Measurements from ENCODE around the gene MREG.
A peak's percentile ranks its signal among the peaks of the same experiment; 100 is the strongest.
"Not testable (repeated sequence)": the region's sequence is repeated elsewhere in the genome, so short reads cannot be mapped to it uniquely, and the experiment has no call there.

The MREG gene

DNA sequence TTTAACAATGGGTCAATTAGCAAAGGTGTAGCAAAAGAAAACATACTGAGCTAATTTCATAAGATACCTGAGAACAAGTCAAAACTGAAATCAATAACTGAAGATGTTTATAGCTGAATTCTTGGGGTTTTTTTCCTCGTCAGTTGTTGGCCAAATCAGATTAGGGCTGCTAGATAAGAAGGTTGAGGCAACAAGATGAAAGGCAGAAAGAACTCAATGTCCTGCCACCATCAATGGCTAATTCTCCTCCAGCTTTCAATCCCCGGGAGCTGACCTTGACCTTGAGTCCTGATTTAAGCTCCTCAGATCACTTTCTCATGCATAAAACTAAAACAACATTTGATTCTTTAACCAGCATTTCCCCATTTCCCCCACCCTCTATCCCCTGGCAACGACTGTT, 61.8 kb downstream of the MREG start:
- DNase-seq, result no peak

DNA sequence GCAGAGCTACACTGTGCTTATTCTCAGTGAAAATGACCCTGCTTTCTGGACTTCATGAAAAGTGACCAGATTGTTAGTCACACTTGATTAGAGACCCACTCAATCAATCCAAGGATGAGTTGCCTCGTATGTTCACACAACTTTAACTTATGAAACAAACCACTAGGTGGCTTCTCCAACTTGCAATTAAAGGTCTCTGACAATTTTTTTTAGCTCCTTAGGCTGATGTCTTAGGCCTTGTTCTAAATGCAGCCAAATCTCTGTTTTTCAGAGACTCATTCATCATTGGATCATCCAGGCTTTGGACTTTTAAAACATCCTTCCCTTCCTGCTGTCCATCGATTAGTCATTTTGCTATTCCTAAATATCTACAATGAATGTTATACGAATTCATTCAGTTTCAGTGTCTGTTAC, 63.4 kb downstream of the MREG start:
- DNase-seq, result no peak

DNA sequence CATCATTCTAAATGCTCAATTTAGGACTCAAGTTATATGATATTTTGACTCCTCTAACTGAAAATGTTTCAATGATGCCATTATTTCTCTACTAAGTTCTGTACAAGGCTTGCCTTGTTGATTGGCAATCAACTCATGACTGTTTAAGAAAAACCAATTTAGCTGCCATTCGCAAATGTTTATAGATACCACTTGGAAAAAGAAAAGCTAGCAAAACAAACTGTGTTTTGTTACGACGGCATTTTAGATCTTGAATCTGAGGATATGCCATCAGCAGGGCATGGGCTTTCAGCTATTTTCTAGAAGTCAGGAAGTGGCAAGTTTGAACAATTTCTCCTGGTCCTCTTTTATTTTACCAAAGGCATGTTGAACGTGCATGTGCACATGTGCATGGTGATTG, 65.3 kb downstream of the MREG start:
- DNase-seq, result no peak

DNA sequence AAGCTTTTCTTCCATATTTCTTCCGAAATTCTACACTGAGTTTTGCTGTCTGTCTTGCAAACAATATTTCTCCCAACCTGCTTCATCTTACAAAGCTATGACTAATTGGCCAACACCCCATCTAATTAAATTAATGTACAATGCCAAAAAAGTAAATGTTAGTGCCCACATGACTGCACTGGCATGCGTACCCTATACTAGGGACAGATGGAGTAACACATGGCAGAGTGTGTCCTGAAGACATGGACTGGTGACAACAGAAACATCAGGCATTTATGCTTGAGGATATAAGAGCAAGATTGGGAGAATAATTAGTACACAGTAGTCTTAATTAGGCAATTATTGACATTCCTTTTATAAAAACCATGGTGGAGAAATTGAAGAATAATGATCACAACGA, 66.8 kb downstream of the MREG start:
- no peak for DNase-seq

DNA sequence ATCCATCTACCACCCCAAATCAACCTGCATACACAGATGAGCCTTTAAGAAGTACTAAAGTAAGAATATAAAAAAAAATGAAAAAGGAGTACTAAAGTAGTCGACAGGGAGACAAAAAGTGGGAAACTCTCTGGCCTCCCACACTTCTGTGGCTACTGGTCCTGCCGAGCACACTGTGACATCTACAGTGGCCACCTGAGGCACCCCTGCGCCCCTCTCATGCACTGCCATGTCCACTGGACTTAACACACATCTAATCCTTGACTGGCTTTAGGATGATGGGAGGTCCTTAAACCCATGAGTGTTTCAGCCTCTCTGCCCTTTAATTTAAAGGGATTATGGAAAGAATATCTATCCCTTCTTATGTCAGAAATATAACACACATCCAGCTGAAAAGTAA, 71.2 kb downstream of the MREG start:
- DNase-seq, result no peak

DNA sequence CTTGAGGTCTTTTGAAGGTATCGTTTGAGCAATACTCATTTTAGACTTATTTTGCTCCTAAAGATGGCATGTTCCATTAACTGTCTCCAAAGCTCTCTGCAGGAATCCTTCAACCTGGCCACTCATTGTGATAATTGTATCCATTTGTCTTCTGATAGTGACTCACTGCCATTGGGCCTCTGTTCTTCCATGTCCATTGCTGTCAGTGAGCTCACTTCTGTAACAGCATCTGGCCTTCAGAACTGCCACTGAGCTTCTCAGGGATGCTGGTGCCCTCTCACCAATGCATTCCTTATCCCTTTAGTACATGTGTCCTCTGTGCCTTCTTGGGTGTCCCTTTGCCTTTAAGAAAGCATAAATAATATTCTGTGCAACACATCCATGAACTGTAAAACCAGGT, 71.6 kb downstream of the MREG start:
- no peak for DNase-seq

DNA sequence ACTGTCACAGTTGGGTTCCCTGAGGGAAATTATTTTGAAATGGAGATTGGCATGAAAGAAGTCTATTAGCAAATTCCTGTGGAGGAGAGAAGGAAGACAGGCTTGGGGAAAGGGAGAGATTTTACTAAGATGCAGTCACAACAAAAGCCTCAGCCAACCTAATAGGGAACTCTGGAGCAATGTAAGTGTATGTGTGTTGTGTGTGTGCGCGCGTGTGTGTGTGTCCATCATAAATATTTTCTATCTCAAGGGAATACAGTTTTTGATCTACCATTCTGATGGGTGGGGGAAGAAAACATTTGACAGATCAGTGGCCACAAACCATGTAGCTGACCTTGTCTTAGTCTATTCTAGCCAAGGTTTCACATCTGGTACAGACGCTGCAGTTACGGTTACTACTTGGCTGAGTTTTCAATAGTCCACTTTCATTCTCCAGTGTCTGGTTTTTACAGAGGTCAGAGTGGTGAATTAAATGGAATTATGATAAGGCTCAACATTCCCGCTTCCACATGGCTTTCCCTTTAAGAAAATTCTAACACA, 72.6 kb downstream of the MREG start:
- DNase-seq, result no peak

DNA sequence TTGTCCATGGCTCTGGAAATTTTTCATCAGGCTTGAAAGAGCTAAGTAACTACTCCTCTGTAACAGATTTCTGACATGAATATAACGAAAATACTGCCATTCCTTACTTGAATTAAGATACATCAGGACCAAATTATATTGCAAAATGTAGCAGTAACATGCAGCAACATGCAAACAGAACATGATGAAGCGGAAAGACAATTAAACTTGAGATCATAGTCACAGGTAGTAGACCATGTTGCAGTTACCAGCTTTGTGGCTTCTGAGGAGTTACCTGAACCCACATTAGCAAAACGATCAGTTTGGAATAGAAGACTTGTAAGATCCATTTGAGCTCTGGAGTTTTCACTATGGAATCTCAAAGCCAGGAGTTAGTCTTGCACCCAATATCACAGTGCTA, 76.2 kb downstream of the MREG start:
- DNase-seq, result no peak

DNA sequence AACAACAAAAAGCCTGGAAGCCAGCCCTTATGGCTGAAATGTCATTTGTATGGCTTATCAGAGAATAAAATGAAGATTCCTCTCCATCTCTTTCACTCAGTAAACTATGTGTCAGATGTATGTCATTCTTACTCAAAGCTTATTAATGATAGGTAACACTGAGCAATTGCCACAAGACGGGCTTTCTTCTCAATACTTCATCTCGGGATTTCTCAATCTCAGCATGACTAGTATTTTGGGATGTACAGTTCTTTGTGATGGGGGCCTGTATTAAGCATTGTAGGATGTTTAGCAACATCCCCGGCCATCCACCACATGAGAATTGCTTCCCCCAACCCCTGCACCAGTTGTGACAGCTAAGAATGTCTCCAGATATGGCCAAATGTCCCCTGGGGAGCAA, 80.2 kb downstream of the MREG start:
- no peak for DNase-seq

DNA sequence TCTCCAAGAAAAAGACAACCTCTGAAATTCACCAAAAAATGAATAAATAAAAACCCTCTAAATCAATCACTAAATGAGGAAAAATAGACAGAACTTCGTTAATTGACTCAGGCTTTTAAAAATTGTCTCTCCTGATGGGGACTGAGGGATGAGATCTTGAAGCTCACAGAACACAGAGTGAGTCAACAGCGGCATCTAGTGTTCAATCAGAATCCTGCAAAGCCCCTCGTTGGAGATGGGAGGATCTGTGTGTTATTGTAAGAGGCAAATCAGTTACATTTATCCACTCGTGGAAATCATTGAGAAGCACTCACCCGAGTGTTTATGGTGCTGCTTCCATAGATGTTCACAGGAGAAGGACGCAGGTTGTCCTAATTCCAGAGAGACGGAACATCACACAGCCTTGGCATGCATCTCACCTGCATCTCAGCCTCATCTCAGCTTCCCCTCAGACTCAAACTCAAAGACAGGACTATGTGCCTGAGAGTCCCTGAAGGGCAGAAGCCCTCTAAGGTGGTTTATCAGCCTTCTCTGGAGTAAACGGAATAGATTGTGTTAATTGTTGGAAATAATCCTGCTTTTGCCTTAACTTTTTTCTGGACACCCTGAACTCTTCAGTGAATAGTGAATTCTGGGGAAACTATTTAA, 82.0 kb downstream of the MREG start:
- DNase-seq, result peak; percentile 55

DNA sequence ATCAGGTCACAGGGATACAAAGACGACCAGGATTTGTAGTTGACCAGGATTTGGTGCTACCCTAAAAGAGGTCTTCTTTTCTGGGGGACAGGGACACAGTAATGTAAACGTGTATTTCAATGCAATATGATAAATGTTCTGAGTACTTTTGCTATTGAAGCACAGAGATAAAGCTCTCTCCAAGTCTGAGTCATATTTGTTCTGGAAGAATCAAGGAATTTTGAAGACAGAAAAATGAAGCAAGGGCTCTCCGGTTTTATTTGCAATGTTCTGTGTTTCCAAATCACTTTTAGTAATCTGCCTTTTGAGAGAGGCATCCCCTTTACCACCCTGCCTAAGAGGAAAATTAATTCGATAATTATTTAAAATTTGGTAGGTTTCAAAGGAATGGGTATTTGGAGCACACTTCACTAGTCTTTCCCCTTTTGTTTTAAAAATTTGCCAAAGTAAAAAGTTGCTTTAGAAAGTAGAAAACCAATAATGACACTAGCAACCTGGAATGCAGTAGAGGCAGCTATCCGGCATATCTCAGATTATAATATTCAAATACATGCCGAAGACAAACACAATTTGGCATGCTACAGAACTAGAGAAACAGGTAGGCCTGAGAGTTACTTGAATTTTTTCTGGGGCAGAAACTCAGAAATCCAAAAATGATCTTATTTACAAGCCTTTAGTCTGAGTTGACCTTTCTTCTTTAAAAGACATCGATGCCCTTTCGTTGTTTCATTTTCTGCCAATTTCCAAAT, 82.7 kb downstream of the MREG start:
- no peak for DNase-seq

DNA sequence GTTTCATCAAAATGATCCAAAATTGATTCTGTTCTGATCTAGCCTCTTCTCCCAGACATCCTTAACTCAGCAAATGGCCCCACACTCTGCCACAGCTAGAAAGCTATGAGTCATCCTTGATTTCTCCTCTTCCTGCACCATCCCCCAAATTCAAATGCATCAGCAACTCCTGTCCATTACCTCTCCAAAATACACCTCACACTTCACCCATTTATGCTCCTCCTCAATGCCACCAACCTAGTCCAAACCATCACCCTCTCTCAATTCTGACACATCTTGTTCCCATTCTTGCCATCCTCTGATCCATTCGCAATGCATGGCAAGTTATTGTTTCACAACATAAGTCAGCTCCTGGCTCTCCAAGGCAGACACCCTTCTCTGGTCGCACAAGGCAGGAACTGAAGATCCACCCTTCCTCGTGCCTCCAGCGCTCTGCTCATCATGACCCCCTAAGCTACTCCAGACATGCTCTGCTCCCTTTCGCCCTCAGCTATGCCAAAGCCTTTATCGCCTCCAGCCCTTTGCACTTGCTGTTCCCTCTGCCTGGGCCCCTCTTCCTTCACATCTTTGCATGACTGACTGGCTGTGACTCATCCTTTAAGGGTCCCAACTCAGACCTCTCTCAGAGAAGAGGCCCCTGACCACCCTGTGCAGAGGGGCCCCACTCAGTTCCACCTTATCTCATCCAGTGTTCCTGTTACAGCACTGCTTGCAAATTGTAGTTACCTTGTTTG, 83.6 kb downstream of the MREG start:
- DNase-seq, result no peak

DNA sequence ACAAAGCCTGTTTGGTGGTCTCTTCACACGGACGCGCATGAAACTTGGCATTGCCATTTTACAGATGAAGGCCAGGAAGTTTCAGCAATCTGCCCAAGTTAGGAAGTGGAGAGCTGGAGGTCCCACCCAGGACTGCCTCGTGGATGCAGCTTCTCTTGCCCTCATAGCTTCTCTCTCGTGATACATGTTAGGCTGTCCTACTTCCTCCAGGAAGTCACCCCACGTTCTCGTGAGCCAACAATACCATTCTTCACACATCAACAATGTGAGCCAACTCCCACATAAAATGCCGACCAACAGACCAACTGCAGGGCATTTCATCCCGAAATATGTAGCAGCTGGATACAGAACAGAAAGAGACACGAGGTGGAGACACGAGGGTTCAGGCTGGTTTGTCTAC, 85.3 kb downstream of the MREG start:
- DNase-seq, result no peak

DNA sequence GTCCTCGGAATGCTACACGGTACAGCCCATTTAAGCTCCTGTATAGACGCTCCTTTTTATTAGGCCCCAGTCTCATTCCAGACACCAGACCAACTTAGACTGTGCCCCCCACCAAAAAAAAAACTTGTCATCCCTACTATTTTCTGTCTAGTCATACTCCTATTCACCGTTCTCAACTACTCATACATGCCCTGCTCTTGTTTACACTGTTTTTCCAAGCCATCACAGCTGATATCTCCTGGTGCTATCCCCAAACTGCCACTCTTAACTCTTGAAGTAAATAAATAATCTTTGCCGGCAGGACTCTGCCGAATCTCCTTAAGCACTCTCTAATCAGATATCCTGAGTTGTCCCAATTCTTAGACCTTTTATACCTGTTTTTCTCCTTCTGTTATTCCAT, 86.4 kb downstream of the MREG start:
- DNase-seq, result not testable (repeated sequence)

DNA sequence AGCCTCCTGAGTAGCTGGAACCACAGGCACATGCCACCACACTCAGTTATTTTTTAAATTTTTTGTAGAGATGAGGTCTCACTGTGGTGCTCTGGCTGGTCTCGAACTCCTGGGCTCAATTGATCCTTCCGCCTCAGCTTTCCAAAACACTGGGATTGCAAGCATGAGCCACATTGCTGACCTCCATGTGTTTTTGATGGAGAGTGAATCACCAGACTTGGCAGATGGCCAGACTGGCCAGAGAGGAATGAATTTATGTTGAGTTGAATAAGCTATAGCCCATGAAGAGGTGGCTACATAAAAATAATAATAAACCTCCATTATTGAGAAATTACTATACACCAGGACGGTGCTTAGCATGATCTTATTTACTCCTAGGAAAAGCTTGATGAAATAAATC, 91.5 kb downstream of the MREG start:
- no peak for DNase-seq

DNA sequence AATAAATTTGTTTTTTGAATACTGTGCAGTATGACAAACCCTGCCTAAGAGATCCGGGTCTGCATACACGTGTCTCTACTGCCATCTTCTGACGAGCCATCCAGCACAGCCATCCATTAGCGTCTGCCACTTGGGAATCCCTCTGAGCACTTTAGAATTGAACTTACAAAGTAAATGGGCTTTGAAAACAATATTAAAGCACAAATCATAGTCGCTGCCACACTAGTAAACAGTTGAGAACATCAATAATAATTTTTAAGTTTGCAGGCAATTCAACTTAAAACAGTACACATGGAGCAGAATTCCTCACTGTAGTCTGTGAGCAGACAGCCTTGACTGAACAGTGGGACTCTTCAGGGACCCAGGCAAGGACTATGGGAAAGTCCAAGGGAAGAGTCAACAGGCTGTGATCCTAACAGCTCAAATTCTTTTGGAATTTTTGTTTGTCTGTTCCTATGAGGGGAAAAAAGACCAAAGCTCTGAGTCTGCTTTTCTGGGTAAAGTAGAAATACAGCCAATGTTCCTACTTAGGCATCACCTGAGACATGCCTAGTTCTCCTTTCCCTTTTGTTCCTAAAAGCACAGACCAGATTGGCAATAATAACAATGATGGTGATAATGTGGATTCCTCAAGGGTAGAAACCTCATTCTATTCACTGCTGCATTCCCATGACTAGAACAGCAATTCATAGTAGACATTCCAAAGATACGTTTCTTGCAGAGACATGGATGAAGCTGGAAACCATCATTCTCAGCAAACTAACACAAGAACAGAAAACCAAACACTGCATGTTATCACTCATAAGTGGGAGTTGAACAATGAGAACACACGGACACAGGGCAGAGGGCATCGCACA, 92.9 kb downstream of the MREG start:
- DNase-seq, result peak; percentile 57

DNA sequence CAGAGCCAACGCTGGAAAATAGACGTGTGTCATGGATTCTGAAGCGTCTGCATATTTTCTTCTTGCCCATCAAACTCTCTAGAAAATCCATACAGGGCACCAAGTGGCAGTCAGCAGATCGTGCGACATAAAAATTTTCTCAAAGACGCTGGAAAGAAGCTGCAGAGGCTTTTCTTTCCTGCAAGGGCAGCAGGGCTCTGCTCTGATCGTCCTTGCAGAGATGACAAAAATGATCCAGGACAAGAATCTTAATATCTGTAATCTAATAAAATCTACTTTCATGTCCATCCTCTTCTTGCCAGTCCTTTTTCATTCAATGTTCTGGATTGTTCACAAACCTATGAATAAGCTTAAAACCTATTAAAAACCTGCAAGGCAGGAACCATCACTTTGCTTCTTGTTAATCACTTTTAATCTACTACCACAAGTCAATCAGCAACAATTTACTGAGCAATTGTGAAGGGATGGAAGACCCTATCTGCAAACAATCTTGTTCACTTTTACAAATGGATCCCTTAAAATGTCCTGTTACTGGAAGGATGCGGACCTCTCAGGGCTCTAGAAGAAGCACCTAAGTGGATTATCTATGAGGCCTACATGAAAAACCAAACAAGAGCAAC, 93.6 kb downstream of the MREG start:
- DNase-seq, result no peak

DNA sequence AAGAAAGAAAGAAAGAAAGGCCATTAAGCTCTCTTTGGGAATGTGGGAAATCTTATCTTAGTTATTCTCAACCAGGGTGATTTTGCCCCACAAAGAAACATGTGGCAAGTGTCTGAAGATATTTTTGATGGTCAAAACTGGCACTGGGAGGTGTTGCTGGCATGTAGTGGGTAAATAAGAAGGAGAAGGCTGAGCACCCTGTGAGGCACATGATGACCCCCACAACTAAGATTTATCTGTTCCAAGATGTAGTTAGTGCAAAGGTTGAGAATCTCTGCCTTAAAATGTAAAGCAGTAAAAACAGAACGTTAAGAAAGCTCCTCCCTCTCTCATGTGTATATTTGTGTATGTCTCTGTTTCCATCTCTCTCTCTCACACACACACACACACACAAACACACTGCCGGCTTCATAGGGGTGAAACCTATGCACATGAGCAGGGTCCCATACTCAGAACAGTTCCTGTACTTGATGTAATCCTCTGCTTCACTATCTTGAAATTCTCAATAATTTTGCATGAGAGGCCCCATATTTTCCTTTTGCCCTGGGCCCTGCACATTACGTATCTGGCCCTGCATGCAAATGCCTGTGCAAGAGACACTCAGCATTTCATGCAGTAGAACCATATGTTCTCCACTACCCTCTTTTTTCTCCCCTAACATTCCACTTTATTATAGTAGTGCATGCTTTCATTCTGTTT, 94.3 kb downstream of the MREG start:
- DNase-seq, result no peak

DNA sequence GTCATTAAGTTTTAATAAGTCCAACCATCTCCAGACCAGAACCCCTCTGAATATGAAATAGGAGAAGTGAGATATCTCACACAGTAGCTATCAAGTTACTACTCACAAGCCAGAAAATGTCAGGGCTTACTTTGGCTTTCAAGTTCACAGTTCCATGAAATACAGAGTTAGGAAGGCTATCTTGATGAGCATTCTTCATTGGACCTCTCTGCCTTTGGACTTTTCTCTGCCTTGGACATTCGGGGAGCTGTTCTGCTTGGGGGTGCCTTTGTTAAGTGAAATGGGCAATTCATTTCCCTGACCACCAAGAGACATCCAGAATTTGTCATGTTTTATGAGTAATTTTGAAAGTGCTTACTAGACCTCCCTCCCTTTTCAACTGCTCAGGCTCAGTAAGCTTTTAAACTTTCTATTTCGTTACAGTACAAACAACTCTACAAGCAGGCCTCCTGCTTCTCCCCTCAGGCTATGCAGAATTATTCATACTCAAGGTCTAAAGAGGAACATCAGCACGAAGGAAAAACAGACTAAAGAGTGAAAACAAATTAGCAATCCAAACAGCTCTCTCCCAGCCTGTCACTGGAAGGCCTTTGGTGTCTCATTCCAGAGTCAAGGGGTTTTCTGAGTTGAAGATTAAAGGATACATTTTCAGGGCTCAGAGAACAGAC, 95.3 kb downstream of the MREG start:
- no peak for DNase-seq

DNA sequence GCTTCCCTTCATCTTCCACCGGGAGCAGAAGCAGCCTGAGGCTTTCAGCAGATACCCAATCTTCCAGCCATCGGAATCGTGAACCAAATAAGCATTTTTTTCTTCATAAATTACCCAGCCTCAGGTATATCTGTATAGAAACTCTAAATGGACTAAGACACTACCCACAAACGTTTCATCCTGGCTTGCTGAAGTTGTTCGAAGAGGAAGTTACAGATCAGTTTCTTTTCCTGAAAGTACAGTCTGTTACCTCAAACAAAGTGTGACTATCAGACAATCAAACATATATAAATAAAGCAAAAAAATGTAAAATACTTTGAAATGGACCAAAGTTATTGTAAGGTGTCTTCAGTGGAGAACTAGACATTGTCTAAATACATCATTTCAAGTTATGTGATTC, 97.9 kb downstream of the MREG start:
- DNase-seq, result no peak

DNA sequence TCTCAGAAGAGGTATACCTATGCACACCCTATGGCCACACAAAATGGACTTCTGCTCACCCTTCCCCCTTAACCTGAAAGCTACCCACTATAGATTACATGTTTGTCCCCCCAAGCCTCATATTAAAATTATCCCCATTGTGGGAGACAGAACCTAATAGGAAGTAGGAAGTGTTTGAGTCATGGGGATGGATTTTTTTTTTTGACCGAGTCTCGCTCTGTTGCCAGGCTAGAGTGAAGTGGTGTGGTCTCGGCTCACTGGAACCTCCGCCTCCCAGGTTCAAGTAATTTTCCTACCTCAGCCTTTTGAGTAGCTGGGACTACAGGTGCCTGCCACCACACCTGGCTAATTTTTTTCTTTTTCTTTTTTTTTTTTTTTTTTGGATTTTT, 98.6 kb downstream of the MREG start:
- DNase-seq, result no peak
